Fibroblast of mammary gland (primary cell): ENCODE data around the gene DLGAP3.
A peak's percentile ranks its signal among the peaks of the same experiment; 100 is the strongest.
"Not testable (repeated sequence)": the region's sequence is repeated elsewhere in the genome, so short reads cannot be mapped to it uniquely, and the experiment has no call there.

ENCODE experiments used
- DNase-seq: peaks from one replicate; pipeline ENCODE4 v3.0.0-alpha.2; 2010; ENCODE audit warnings: low read depth
- H3K4me3 ChIP-seq: 2 replicates; pipeline ENCODE4 v1.5.1; 2011; ENCODE audit warnings: low read depth, mild to moderate bottlenecking, low read length, moderate library complexity; ENCODE audit not compliant: control insufficient read depth
- TF ChIP-seq, protein P1 (sequence below): conservative IDR thresholded peaks from 2 replicates; pipeline ENCODE4 v1.5.1; 2011; ENCODE audit warnings: low read depth, low read length, inconsistent platforms; ENCODE audit not compliant: control insufficient read depth, insufficient read depth

Gene DLGAP3

DNA sequence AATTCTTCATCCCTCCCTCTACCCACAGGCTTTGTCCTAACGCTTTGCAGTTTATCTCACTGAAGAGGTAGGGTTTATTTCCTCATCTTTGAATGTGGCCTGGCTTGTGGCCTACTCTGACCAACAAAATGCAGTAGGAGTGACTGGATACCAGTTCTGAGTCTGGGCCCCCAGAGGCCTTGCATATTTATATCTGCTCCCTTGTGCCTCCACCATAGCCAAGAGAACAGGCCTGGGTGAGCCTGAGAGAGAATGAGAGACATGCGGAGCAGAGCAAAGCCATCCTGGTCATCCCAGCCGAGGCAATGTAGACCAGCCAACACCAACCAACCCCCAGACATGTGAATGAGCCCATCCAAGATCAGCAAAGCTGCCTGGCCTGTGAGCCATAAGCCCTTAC, 100.2 kb downstream of the DLGAP3 start:
- no peak overlapping the region for H3K4me3 ChIP-seq
- peak; percentile 24 for DNase-seq
- TF ChIP-seq, protein P1, sequence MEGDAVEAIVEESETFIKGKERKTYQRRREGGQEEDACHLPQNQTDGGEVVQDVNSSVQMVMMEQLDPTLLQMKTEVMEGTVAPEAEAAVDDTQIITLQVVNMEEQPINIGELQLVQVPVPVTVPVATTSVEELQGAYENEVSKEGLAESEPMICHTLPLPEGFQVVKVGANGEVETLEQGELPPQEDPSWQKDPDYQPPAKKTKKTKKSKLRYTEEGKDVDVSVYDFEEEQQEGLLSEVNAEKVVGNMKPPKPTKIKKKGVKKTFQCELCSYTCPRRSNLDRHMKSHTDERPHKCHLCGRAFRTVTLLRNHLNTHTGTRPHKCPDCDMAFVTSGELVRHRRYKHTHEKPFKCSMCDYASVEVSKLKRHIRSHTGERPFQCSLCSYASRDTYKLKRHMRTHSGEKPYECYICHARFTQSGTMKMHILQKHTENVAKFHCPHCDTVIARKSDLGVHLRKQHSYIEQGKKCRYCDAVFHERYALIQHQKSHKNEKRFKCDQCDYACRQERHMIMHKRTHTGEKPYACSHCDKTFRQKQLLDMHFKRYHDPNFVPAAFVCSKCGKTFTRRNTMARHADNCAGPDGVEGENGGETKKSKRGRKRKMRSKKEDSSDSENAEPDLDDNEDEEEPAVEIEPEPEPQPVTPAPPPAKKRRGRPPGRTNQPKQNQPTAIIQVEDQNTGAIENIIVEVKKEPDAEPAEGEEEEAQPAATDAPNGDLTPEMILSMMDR: no peak

DNA sequence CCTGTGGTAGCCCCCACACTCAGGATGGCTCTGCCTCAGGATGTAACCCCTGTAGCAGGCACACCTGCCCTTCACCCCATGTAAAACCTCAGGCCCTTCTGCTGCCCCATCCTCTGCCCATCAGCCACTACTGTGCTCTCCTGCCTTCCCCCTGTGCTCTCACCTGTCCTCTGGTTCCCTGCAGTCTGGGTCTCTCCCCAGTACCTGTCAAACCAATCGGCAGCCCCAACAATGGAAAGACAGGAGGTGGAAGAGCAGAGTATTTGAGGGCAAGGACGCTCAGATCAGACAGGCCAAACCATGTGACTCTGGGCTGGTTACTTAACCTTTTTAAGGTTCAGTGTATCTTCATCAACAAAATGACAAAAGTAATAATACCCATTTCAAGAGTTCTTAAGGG, 100.8 kb downstream of the DLGAP3 start:
- H3K4me3 ChIP-seq: no peak overlapping the region
- TF ChIP-seq, protein P1: no peak
- DNase-seq: no peak

DNA sequence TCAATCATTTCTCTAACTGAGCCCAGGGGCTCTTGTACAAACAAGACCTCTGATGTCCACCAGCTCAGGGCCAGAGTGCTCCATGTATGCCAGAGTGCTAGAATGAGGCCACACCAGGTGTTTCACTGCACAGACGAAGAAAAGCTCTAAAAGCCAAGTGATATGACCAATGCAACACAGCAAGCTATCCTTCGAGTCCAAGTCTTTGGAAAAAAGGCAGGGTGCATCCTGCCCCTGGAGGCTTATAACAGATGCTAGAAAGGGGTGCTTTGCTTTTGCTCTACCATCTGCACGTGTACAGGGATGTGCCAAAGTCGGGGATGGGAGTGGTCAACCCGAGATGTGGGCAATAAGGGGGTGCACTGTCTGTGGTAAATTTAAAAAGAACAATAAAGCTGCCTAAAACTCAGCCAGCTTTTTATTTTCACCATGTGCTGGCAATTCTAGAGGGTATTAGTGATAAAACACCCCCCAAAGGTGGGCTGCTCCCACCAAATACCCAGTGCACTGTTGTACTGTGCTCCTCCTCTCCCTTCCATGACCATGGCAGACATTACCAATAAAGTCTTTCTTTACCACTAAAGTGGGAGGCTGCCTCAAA, 102.0 kb downstream of the DLGAP3 start:
- DNase-seq: no peak
- H3K4me3 ChIP-seq: no peak overlapping the region
- TF ChIP-seq, protein P1: no peak

DNA sequence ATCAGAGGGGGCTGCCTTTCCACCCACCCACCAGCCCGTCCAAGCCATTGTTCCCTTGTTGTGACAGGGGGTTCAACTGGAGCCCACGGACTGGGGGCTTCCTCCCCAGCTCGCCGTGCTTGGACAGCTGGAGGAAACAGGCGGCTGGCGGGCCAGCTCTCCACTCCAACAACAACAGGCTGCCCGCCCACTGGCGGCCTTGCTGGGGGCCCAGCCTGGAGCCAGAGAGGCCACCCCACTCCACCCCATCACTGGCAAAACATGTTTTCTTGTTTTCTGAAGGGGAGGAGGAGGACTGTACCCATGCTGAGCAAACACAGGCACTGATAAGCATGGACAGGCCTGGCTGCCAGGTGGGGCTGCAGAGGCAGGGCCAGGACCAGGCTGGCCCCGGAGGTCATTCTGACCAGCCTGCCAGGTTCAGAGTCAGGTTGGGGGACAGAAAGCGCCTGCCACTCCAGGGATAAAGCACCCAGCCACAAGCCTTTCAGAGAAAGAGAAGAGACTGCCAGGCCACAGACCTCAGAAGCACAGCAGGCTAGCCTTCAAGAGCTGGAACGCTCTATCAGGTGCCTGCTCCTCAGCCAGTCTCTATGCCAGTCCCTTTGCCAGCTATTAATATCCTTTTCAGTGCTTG, 103.9 kb downstream of the DLGAP3 start:
- TF ChIP-seq, protein P1: no peak
- H3K4me3 ChIP-seq: no peak overlapping the region
- DNase-seq: no peak

DNA sequence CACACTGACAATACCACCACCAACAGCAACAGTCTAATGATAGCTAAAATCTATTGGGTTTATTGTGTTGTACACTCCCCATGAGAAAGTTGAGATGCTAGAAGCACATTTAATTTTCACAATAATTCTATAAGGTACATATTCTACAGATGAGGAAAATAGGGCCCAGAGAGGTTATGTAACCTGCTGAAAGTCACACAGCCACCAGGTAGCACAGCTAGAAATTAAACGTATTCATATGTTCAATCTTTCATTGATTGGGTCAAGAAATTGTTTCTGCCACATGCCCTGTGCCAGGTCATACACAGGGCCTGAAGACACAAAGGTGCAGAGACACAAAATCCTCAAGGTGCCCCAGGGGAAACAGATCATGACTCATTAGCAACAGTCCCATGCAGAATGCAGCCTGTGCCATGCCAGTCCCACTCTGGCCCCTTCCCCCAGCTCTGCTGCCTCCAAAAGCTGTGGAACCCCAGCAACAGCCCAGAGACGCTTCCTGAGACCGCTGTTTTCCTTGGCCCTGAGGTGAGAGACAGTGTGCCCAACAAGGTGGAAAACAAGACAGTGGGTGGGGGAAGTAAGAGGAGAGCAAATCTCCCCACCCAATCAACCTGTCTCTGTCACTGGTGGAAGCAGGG, 104.5 kb downstream of the DLGAP3 start:
- DNase-seq: no peak
- TF ChIP-seq, protein P1: no peak
- no peak overlapping the region for H3K4me3 ChIP-seq

DNA sequence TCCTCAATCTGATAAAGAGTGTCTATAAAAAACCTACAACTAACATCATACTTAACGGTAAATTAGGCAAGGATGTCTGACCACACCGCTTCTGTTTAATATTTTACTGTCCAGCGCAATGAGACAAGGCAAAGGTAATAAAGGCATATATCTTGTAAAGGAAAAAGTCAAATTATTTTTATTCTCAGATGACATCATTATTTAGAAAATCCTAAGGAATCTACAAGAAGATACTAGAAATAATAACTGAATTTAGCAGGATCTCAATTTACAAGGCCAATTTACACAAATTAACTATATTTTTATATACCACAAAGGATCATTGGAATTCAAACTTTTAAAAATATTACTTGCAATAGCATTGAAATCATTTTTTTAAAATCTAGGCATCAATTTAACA, 107.2 kb downstream of the DLGAP3 start:
- no peak overlapping the region for H3K4me3 ChIP-seq
- no peak for DNase-seq
- TF ChIP-seq, protein P1: no peak

DNA sequence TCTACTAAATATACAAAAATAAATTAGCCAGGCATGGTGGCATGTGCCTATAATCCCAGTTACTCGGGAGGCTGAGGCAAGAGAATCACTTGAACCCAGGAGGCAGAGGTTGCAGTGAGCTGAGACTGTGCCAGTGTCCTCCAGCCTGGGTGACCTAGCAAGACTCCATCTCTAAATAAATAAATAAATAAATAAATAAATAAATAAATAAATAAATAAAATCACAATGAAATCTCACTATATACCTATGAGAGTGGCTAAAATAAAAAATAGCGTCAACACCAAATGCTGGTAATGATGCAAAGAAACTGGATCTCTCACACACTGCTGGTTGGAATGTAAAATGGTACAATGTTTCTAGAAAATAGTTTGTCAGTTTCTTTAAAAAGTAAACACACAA, 110.6 kb downstream of the DLGAP3 start:
- DNase-seq, H3K4me3 ChIP-seq: not testable (repeated sequence)
